ENCODE measurements around the gene TNPO3. TPM values are rescaled to one million over a fixed set of nuclear protein-coding genes. Genes with fewer than 3 reads are reported as not detected.
A peak's percentile ranks its signal among the peaks of the same experiment; 100 is the strongest.

TNPO3 gene
- total RNA-seq, 2 experiments from 2014 or later = 57.7 to 60.5 TPM

DNA sequence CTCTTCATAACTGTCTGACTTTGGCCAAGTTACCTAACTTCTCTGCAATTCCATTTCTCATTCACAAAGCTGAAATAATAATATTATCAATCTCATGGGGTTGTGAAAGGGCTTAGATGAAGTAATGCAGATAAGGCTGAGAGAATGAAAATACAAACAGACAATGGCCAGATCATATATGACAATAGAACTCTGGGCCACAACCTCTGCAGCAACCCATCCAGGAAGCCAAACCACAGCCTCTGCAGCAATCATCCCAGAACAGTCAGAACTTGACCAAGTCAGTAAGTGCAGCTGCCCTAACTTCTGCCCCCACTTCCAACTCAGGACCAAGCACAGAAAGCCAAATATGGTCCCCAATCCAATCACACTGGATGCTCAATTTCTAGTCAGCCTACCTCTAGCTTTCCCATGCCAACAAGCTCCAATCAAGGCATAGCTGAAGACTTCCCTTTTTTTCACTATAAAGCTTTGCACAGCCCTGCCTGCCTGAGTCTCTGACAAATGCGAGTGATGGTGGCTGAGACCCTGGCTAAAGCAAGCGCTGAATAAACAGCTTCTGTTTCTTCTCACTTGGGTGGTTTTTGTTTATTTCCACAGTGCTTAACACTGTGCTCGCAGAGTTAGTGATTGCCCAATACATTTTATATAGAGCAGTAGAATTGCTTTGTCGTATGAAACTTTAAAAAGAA, 34.8 kb upstream of the TNPO3 start:
- no peaks in the 10 kb centered on the region for H3K36me3 Mint-ChIP-seq (ENCODE audit: low read depth)

DNA sequence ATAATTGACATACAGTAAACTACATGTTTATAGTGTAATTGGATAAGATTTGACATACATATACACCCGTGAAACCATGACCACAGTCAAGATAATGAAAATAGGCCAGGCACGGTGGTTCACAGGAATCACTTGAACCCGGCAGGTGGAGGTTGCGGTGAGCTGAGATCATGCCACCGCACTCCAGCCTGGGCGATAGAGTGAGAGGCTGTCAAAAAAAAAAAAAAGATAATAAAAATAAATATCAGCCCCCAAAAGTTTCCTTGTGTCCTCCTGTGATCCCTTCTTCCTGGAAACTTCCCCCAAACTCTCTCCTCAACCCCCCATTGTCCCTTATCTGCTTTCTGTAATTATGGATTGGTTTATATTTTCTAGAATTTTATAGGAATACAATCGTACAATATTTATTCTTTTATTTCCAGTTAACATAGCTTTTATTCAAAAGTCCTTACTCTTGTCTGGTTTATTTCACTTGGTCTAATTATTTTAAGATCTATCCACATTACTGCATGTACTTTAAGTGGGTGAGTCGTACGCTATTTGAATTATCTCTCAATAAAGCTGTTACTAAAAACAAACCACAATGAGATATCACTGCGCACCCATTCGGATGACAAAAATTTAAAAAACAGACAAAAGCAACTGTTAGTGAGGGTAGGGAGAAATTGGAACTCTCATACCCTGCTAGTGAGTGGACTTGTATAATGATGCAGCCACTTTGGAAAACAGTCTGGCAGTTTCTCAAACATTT, 30.1 kb upstream of the TNPO3 start:
- DNase-seq (no peak), ATAC-seq (no peak)
- no peaks in the 10 kb centered on the region for H3K27me3 Mint-ChIP-seq
- H3K9me3 Mint-ChIP-seq (ENCODE audit: low read depth) = no peaks in the 10 kb centered on the region
- POLR2A ChIA-PET = no interaction called here
- intact Hi-C loops (cut with DNase I, micrococcal nuclease) = no loop called here
- H3K4me3 Mint-ChIP-seq = no peak overlapping the region
- no peak overlapping the region for H3K27ac Mint-ChIP-seq
- CTCF ChIA-PET = interaction anchor here (0.6 to 1.2 kb wide), 2 partner anchors 17 to 21 kb away, joined by 3 to 5 read pairs; no protein-coding TSS in a partner anchor
- H3K4me1 Mint-ChIP-seq = peaks cover 4% of the 10 kb centered on the region
- H3K36me3 Mint-ChIP-seq (ENCODE audit: low read depth) = no peaks in the 10 kb centered on the region

More for the DNA sequence above, 34.8 kb upstream of the TNPO3 start:
- no peak for ATAC-seq
- intact Hi-C loops (cut with DNase I, micrococcal nuclease) = loop anchor here in 1 of 2 experiments (5.0 kb wide), 1 partner anchor 82 kb away; no protein-coding TSS in a partner anchor
- no peaks in the 10 kb centered on the region for H3K9me3 Mint-ChIP-seq (ENCODE audit: low read depth)
- peak; percentile 16 for DNase-seq
- H3K4me1 Mint-ChIP-seq = peaks cover 10% of the 10 kb centered on the region
- no peak overlapping the region for H3K4me3 Mint-ChIP-seq
- ChIA-PET POLR2A (no interaction called here), CTCF (interaction anchor here (0.6 to 2.6 kb wide), 15 partner anchors 9 to 223 kb away, joined by 3 to 14 read pairs (median 3); partner anchors contain the start of genes IRF5 and KCP)
- H3K27me3 Mint-ChIP-seq = no peaks in the 10 kb centered on the region
- no peak overlapping the region for H3K27ac Mint-ChIP-seq

DNA sequence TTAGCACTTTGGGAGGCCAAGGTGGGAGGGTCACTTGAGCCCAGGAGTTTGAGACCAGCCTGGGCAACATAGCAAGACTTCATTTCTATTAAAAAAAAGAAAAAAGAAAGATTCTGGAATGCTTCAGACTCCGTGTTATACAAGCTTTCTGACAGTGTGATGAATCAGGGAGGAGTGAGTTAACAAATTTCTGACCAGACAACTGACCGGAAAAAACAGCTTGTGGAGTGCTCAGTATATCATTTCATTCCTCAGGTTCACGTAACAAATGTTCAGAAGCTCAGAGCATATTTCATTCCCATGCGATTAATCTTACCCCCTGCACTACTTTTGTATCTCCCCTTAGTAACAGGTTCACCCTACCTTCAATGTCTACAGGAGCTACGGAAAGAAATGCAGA, 28.6 kb upstream of the TNPO3 start:
- CTCF ChIA-PET = interaction anchor here (0.7 to 0.9 kb wide), 2 partner anchors 19 to 203 kb away, joined by 3 read pairs; no protein-coding TSS in a partner anchor
- no peak overlapping the region for H3K27ac Mint-ChIP-seq
- H3K4me3 Mint-ChIP-seq = no peak overlapping the region
- intact Hi-C loops (cut with DNase I, micrococcal nuclease) = no loop called here
- H3K36me3 Mint-ChIP-seq (ENCODE audit: low read depth) = no peaks in the 10 kb centered on the region
- DNase-seq (no peak), ATAC-seq (no peak)
- H3K4me1 Mint-ChIP-seq = no peaks in the 10 kb centered on the region
- H3K27me3 Mint-ChIP-seq = no peaks in the 10 kb centered on the region
- no peaks in the 10 kb centered on the region for H3K9me3 Mint-ChIP-seq (ENCODE audit: low read depth)
- POLR2A ChIA-PET = interaction anchor here (0.6 kb wide), 1 partner anchor 51 kb away, joined by 3 read pairs; no protein-coding TSS in a partner anchor

DNA sequence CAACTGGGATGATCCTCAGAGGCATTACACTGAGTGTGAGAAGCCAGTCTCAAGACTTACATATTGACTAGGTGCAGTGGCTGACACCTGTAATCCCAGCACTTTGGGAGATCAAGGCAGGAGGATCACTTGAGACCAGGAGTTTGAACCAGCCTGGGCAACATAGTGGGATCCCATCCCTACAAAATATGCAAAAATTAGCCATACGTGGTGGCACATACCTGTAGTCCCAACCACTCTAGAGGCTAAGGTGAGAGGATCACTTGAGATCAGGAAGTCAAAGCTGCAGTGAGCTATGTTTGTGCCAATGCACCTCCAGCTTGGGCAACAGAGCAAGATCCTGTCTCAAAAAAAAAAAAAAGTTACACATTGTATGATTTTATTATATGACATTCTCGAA, 23.5 kb upstream of the TNPO3 start:
- intact Hi-C loops (cut with DNase I, micrococcal nuclease) = no loop called here
- ChIA-PET POLR2A (no interaction called here), CTCF (no interaction called here)
- Mint-ChIP-seq H3K27ac (no peak overlapping the region), H3K4me3 (no peak overlapping the region), H3K27me3 (peaks cover 2% of the 10 kb centered on the region), H3K4me1 (no peaks in the 10 kb centered on the region), H3K36me3 (ENCODE audit: low read depth) (no peaks in the 10 kb centered on the region), H3K9me3 (ENCODE audit: low read depth) (no peaks in the 10 kb centered on the region)
- ATAC-seq (no peak), DNase-seq (no peak)

DNA sequence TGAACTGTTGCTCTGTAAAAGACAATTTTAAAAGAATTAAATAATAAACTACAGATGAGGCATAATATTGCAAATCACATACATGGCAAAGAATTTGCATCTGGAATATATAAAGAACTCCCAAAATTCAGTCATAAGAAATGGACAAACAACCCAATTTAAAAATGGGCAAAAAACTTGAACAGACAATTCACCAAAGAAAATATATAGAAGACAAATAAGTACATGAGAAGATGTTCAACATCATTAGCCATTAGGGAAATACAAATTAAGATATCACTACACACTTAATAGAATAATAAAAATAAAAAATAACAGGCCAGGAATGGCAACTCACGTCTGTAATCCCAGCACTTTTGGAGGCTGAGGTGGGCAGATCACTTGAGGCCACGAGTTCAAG, 22.0 kb upstream of the TNPO3 start:
- ChIA-PET POLR2A (no interaction called here), CTCF (no interaction called here)
- H3K9me3 Mint-ChIP-seq (ENCODE audit: low read depth) = no peaks in the 10 kb centered on the region
- DNase-seq = no peak
- peaks cover 3% of the 10 kb centered on the region for H3K4me1 Mint-ChIP-seq
- peaks cover 2% of the 10 kb centered on the region for H3K27me3 Mint-ChIP-seq
- no peak overlapping the region for H3K4me3 Mint-ChIP-seq
- ATAC-seq = no peak
- H3K27ac Mint-ChIP-seq = no peak overlapping the region
- no peaks in the 10 kb centered on the region for H3K36me3 Mint-ChIP-seq (ENCODE audit: low read depth)
- intact Hi-C loops (cut with DNase I, micrococcal nuclease) = no loop called here

DNA sequence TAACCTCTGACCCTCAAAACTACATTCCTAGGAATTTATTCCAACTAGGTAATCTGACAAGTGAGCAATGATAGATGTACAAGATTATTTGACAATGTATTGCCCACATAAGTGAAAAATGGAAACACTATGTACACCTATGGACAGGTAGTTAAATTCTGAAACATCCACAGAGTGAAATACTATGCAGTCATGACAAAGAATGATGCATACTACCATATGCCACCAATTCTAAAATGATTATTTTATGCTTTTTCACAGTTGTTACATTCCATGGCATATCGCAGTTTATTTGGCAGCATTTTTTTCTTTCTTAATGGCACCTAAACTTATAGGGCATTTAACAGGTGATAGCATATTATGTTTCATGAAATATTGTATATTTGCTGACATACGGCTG, 20.1 kb upstream of the TNPO3 start:
- no peak overlapping the region for H3K27ac Mint-ChIP-seq
- H3K27me3 Mint-ChIP-seq = peaks cover 2% of the 10 kb centered on the region
- CTCF ChIA-PET = no interaction called here
- ATAC-seq = no peak
- DNase-seq = no peak
- POLR2A ChIA-PET = no interaction called here
- intact Hi-C loops (cut with DNase I, micrococcal nuclease) = no loop called here
- peaks cover 3% of the 10 kb centered on the region for H3K4me1 Mint-ChIP-seq
- no peaks in the 10 kb centered on the region for H3K36me3 Mint-ChIP-seq (ENCODE audit: low read depth)
- no peak overlapping the region for H3K4me3 Mint-ChIP-seq
- H3K9me3 Mint-ChIP-seq (ENCODE audit: low read depth) = no peaks in the 10 kb centered on the region

DNA sequence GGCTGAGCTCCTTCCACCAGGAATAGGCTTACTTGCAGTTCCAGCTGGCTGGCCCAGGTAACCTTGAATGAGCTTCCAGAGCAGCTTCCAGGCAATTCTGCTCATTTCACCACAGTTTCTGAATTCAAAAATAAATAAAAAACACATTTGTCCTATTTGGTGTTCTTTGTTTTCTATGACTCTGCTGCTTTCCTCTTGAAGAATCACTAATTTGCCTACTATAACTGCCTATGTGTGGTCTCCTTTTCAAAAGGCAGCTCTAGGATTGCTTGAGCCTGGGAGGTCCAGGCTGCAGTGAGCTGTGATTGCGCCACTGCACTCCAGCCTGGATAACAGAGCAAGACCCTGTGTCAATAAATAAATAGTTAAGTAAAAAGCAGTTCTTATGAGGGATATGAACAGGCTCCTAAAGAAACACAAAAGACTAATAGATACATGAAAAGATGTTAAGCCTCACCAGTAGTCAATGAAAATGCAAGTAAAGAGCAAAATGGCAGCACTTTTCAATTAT, 19.5 kb upstream of the TNPO3 start:
- intact Hi-C loops (cut with DNase I, micrococcal nuclease) = no loop called here
- CTCF ChIA-PET = interaction anchor here (0.6 kb wide), 1 partner anchor 1374 kb away, joined by 3 read pairs; no protein-coding TSS in a partner anchor
- H3K27ac Mint-ChIP-seq = no peak overlapping the region
- H3K27me3 Mint-ChIP-seq = peaks cover 2% of the 10 kb centered on the region
- H3K36me3 Mint-ChIP-seq (ENCODE audit: low read depth) = no peaks in the 10 kb centered on the region
- DNase-seq (no peak), ATAC-seq (no peak)
- no peak overlapping the region for H3K4me3 Mint-ChIP-seq
- peaks cover 3% of the 10 kb centered on the region for H3K4me1 Mint-ChIP-seq
- no peaks in the 10 kb centered on the region for H3K9me3 Mint-ChIP-seq (ENCODE audit: low read depth)
- POLR2A ChIA-PET = no interaction called here

DNA sequence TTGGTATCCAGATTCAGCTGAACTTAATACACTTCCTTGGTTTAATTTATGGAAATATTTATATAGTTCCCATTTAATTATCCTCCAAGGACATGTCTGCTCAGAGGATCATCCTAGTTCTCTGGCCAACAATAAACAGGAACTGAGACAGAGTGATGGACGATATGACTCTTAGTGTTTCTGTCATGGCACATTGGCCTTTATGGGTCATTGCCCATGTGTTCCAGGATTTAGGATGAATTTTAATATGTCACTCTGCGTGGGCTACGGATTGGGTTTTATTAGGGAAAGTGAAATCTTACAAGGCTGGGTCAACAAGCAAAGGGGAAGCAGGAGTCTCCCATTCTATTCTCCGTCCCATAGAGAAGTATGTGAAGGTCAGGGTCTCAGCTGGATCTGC, 18.8 kb upstream of the TNPO3 start:
- Mint-ChIP-seq H3K27ac (no peak overlapping the region), H3K36me3 (ENCODE audit: low read depth) (no peaks in the 10 kb centered on the region), H3K4me3 (no peak overlapping the region), H3K9me3 (ENCODE audit: low read depth) (no peaks in the 10 kb centered on the region), H3K27me3 (peaks cover 2% of the 10 kb centered on the region), H3K4me1 (peaks cover 3% of the 10 kb centered on the region)
- intact Hi-C loops (cut with DNase I, micrococcal nuclease) = no loop called here
- ATAC-seq (no peak), DNase-seq (no peak)
- ChIA-PET CTCF (interaction anchor here (0.6 to 1.1 kb wide), 2 partner anchors 18 to 184 kb away, joined by 3 read pairs; no protein-coding TSS in a partner anchor), POLR2A (no interaction called here)

DNA sequence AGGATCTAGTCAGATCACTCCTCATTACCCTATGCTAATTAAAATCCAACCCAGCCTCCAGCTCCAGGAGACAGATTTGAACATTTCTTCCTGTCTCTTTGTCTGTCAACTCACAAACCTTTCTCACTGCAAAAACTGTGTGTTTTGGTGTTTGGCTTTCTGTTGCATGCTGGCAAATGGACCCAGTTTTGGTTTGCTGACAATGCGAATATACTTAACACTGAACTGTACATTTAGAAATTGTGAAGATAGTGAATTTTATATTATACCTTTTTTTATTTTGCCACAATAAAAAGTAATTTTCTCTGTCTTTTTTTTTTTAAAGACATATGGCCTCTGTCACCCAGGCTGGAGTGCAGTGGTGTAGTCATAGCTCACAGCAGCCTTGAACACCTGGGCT, 18.3 kb upstream of the TNPO3 start:
- CTCF ChIA-PET = interaction anchor here (0.6 to 1.1 kb wide), 2 partner anchors 18 to 184 kb away, joined by 3 read pairs; no protein-coding TSS in a partner anchor
- ATAC-seq = no peak
- H3K27me3 Mint-ChIP-seq = peaks cover 2% of the 10 kb centered on the region
- no peaks in the 10 kb centered on the region for H3K36me3 Mint-ChIP-seq (ENCODE audit: low read depth)
- no peak overlapping the region for H3K27ac Mint-ChIP-seq
- intact Hi-C loops (cut with DNase I, micrococcal nuclease) = no loop called here
- no peaks in the 10 kb centered on the region for H3K9me3 Mint-ChIP-seq (ENCODE audit: low read depth)
- H3K4me1 Mint-ChIP-seq = peaks cover 3% of the 10 kb centered on the region
- no peak overlapping the region for H3K4me3 Mint-ChIP-seq
- POLR2A ChIA-PET = no interaction called here
- no peak for DNase-seq

DNA sequence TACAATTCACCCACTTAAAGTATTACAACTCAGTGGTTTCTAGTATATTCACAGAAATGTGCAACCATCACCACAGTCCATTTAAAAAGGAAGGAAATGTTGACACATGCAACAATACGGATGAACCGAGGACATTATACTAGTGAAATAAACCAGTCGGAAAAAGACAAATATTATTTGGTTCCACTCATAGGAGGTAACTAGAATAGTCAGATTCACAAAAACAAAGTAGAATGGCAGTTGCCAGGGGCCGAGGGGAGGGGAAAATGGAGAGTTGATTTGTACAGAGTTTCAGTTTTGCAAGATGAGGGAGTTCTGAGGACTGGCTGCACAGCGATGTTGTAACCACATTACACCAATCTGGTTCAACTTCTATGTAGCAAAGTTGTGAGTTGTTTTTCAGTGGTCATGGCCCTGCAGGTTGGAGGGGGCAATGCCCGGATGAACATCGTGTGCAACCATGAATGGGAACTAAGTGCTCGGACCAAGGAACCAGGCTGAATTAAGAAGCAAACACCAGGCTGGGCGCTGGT, 17.6 kb upstream of the TNPO3 start:
- H3K27ac Mint-ChIP-seq = no peak overlapping the region
- H3K4me3 Mint-ChIP-seq = no peak overlapping the region
- no peaks in the 10 kb centered on the region for H3K36me3 Mint-ChIP-seq (ENCODE audit: low read depth)
- H3K27me3 Mint-ChIP-seq = peaks cover 2% of the 10 kb centered on the region
- POLR2A ChIA-PET = no interaction called here
- peaks cover 3% of the 10 kb centered on the region for H3K4me1 Mint-ChIP-seq
- H3K9me3 Mint-ChIP-seq (ENCODE audit: low read depth) = no peaks in the 10 kb centered on the region
- ATAC-seq (peak; percentile 42), DNase-seq (no peak)
- CTCF ChIA-PET = interaction anchor here (0.8 kb wide), 1 partner anchor 19 kb away, joined by 3 read pairs; no protein-coding TSS in a partner anchor
- intact Hi-C loops (cut with DNase I, micrococcal nuclease) = no loop called here

DNA sequence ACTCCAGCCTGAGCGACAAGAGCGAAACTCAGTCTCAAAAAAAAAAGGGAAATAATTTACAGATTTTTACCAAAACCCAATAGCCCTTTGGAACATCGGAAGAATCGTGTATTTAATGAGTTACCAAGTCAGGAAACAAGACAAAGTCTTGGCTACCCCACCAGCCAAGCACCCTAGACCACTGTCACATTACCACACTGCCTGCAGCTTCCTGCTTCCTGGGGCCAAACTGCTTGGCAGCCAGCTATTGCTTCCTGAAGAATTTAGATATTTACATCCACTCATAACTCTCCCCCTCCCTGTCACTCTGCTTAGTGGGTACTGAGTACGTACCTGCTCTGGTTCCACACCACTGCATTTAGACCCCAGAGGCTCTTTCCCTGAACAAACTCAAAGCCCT, 14.1 kb upstream of the TNPO3 start:
- intact Hi-C loops (cut with DNase I, micrococcal nuclease) = no loop called here
- no peaks in the 10 kb centered on the region for H3K36me3 Mint-ChIP-seq (ENCODE audit: low read depth)
- peaks cover 3% of the 10 kb centered on the region for H3K4me1 Mint-ChIP-seq
- POLR2A ChIA-PET = no interaction called here
- H3K27me3 Mint-ChIP-seq = peaks cover 7% of the 10 kb centered on the region
- ATAC-seq (no peak), DNase-seq (no peak)
- CTCF ChIA-PET = no interaction called here
- H3K4me3 Mint-ChIP-seq = no peak overlapping the region
- H3K9me3 Mint-ChIP-seq (ENCODE audit: low read depth) = no peaks in the 10 kb centered on the region
- H3K27ac Mint-ChIP-seq = no peak overlapping the region

All from activated CD4-positive, alpha-beta T cell treated with anti-CD3 and anti-CD28 coated beads for 36 hours (primary cell).